ENCODE data around the gene NKX6-1. TPM values are rescaled to one million over a fixed set of nuclear protein-coding genes. Genes with fewer than 3 reads are reported as not detected.

Gene NKX6-1
- total RNA-seq, 2 experiments from 2014 or later: not detected

GRCh38 chr4:84493092-84493850 is 5.8 kb downstream of the NKX6-1 start:
- Histone ChIP-seq H3K36me3 (ENCODE audit: insufficient read depth, low read length) (no peaks in the 10 kb centered on the region), H3K27ac (ENCODE audit: low read depth, low read length, poor library complexity, severe bottlenecking) (no peak overlapping the region), H3K4me2 (ENCODE audit: low read length) (no peak overlapping the region), H2AFZ (ENCODE audit: low read length) (no peak overlapping the region), H3K79me2 (ENCODE audit: insufficient read depth, low read depth, low read length) (no peaks in the 10 kb centered on the region), H3K9me3 (ENCODE audit: low read length) (no peaks in the 10 kb centered on the region), H3K9me2 (ENCODE audit: insufficient read depth, low read length) (no peaks in the 10 kb centered on the region), H3K4me3 (ENCODE audit: low read depth, low read length, poor library complexity, severe bottlenecking) (no peak overlapping the region), H4K20me1 (ENCODE audit: insufficient read depth, low read length) (no peaks in the 10 kb centered on the region), H3K4me1 (ENCODE audit: insufficient read depth, low read length, poor library complexity, severe bottlenecking) (no peaks in the 10 kb centered on the region)
- TF ChIP-seq EZH2phosphoT487 (IDR thresholded peaks at IDR 0.05; ENCODE audit: borderline replicate concordance, low read depth, low read length) (no peak), CTCF (conservative IDR thresholded peaks at IDR 0.05; ENCODE audit: low read length) (no peak)
- intact Hi-C loops (cut with micrococcal nuclease; ENCODE audit: unreplicated experiment): no loop called here
- CTCF ChIA-PET (ENCODE audit: unreplicated experiment): no interaction called here
- no peak for DNase-seq (ENCODE audit: low spot score)
- no TSS peak for BruUV-seq (replicated peaks)
- POLR2A ChIA-PET: no interaction called here

- no peak overlapping the region for H3K4me2 ChIP-seq (ENCODE audit: low read length)
- no peak overlapping the region for H2AFZ ChIP-seq (ENCODE audit: low read length)
- BruUV-seq (replicated peaks): no TSS peak
- H3K4me1 ChIP-seq (ENCODE audit: insufficient read depth, low read length, poor library complexity, severe bottlenecking): no peaks in the 10 kb centered on the region
- H3K4me3 ChIP-seq (ENCODE audit: low read depth, low read length, poor library complexity, severe bottlenecking): no peak overlapping the region
- ChIA-PET POLR2A (no interaction called here), CTCF (ENCODE audit: unreplicated experiment) (no interaction called here)
- intact Hi-C loops (cut with micrococcal nuclease; ENCODE audit: unreplicated experiment): no loop called here
- no peaks in the 10 kb centered on the region for H4K20me1 ChIP-seq (ENCODE audit: insufficient read depth, low read length)
- no peak overlapping the region for H3K27ac ChIP-seq (ENCODE audit: low read depth, low read length, poor library complexity, severe bottlenecking)
- no peaks in the 10 kb centered on the region for H3K9me3 ChIP-seq (ENCODE audit: low read length)
- H3K9me2 ChIP-seq (ENCODE audit: insufficient read depth, low read length): no peaks in the 10 kb centered on the region
- DNase-seq (ENCODE audit: low spot score): no peak
- TF ChIP-seq CTCF (conservative IDR thresholded peaks at IDR 0.05; ENCODE audit: low read length): no peak
- no peak for TF ChIP-seq EZH2phosphoT487 (IDR thresholded peaks at IDR 0.05; ENCODE audit: borderline replicate concordance, low read depth, low read length)
- H3K79me2 ChIP-seq (ENCODE audit: insufficient read depth, low read depth, low read length): no peaks in the 10 kb centered on the region
- no peaks in the 10 kb centered on the region for H3K36me3 ChIP-seq (ENCODE audit: insufficient read depth, low read length)
These were observed 6.4 kb downstream of the NKX6-1 start for GRCh38 chr4:84492737-84493091.

GRCh38 chr4:84492290-84492689 is 6.8 kb downstream of the NKX6-1 start:
- BruUV-seq (replicated peaks): no TSS peak
- POLR2A ChIA-PET: interaction anchor here (0.7 to 1.1 kb wide), 2 partner anchors 13 to 683 kb away, joined by 3 read pairs; no protein-coding TSS in a partner anchor
- Histone ChIP-seq H3K27ac (ENCODE audit: low read depth, low read length, poor library complexity, severe bottlenecking) (no peak overlapping the region), H4K20me1 (ENCODE audit: insufficient read depth, low read length) (no peaks in the 10 kb centered on the region), H3K9me2 (ENCODE audit: insufficient read depth, low read length) (no peaks in the 10 kb centered on the region), H2AFZ (ENCODE audit: low read length) (no peak overlapping the region), H3K9me3 (ENCODE audit: low read length) (no peaks in the 10 kb centered on the region), H3K4me1 (ENCODE audit: insufficient read depth, low read length, poor library complexity, severe bottlenecking) (no peaks in the 10 kb centered on the region), H3K79me2 (ENCODE audit: insufficient read depth, low read depth, low read length) (no peaks in the 10 kb centered on the region), H3K4me2 (ENCODE audit: low read length) (no peak overlapping the region), H3K4me3 (ENCODE audit: low read depth, low read length, poor library complexity, severe bottlenecking) (no peak overlapping the region), H3K36me3 (ENCODE audit: insufficient read depth, low read length) (no peaks in the 10 kb centered on the region)
- DNase-seq (ENCODE audit: low spot score): no peak
- TF ChIP-seq EZH2phosphoT487 (IDR thresholded peaks at IDR 0.05; ENCODE audit: borderline replicate concordance, low read depth, low read length): no peak
- TF ChIP-seq CTCF (conservative IDR thresholded peaks at IDR 0.05; ENCODE audit: low read length): no peak
- CTCF ChIA-PET (ENCODE audit: unreplicated experiment): no interaction called here
- intact Hi-C loops (cut with micrococcal nuclease; ENCODE audit: unreplicated experiment): no loop called here

Data from OCI-LY7 (cell line).